Right lung (tissue), 5 donors: Measurements from ENCODE around the gene SNX10. TPM values are rescaled to one million over a fixed set of nuclear protein-coding genes. Genes with fewer than 3 reads are reported as not detected.

ENCODE experiments used
- DNase-seq, 2 donors: peaks; one replicate each; pipeline ENCODE4 v3.0.0-alpha.2; 2013
- polyA plus RNA-seq, 5 donors: library from polyadenylated mRNA; unstranded; fragments of 120-200 nt; gene quantifications; one replicate each; pipeline versions ENCODE4 v1.2.1 to v1.2.3, GENCODE V29; 2013; ENCODE audit warnings: inconsistent platforms in 1 of 5, low replicate concordance in 1 of 5; ENCODE audit not compliant: insufficient read length in 5 of 5, insufficient read depth in 1 of 5

Gene SNX10
- polyA plus RNA-seq, 5 donors = 5.7 to 16.1 (median 8.4) TPM

DNA sequence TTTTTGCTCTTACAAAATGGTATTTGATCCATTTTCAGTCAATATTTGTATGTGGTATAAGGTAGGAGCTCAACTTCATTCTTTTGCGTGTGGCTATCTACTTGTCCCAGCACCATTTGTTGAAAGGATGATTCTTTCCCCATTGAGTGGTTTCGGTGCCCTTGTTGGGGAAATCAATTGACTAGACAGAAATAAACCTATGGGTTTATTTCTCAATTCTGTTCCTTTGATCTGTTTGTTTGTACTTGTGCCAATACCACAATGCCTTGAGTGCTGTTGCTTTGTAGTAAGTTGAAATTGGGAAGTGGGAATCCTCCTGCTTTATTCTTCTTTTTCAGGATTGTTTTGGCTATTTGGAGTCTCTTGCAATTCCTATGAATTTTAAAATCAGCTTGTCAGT, 41.0 kb downstream of the SNX10 start:
- no peak for DNase-seq

DNA sequence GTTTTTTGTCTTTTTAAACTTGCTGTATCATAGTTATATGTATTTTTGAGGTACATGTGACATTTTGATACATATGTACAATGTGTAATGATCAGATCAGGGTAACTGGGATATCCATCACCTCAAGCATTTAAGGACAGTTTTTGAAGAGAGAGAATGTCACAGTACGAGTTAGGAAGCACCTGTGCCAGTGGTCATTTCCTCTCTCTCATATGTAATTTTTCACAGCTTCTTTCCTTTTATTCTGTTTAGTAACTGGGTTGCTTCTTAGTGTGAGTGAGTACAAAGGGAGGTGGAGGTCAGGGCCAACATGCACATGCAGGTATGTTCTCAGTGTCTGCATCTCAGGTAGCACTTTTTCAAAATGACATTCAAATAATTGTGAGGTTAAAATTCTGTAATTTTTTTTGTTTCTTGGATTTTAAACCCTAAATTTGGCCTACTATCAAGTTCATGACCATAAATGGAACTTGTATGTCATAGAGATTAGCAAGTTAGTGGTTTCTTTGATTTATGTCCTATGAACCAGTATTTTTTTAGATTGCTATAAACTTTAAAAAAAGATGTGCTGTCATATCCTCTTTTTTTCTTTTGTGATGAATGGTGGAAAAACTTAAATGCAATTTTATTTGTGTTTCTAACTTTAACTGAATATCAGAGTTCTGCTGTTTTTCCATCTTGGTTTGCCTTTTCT, 42.7 kb downstream of the SNX10 start:
- no peak for DNase-seq

DNA sequence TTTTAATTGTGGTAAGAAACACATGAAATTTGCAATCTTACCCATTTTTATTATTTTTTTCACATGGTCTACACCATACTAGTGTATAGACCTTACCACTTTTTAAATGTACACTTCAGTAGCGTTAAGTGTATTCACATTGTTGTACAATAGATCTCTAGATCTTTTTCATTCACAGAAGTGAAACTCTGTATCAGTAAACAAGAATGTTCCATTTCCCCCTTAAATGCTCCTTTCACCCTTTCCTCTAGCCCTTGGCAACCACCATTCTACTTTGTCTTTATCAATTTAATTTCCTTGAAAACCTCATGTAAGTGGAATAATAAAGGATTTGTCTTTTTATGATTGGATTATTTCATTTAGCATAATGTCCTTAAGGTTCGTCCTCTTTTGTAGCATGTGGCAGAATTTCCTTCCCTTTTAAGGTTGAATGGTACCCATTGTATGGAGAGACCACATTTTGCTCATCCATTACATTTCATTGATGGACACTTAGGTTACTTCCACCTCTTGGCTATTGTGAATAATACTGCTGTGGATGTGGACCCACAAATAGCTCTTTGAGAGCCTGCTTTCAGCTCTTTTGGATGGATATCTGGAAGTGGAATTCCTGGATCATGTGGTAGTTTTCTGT, 45.7 kb downstream of the SNX10 start:
- no peak for DNase-seq

DNA sequence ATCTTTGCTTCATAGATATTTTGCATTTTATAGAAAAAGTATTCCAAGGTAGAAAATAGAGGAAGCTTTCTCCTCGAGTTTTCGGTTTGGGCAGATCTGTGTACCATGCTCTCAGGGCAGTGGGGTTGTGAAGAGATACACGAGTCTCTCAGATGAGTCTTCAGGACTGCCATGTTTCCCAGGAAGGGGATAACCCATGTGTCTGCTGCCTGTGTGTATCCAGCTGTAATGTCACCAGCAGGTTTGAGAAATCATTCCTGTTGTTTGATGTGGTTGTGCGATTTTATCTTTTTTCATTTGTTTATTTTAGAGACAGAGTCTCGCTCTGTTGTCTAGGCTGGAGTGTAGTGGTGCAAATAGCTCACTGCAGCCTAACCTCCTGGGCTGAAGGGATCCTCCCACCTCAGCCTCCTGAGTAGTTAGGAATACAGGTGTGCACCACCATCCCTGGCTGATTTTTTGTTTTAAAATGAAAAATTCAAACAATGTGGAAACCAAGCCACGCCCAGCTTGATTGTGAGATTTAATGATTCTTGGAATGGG, 48.9 kb downstream of the SNX10 start:
- DNase-seq = no peak

DNA sequence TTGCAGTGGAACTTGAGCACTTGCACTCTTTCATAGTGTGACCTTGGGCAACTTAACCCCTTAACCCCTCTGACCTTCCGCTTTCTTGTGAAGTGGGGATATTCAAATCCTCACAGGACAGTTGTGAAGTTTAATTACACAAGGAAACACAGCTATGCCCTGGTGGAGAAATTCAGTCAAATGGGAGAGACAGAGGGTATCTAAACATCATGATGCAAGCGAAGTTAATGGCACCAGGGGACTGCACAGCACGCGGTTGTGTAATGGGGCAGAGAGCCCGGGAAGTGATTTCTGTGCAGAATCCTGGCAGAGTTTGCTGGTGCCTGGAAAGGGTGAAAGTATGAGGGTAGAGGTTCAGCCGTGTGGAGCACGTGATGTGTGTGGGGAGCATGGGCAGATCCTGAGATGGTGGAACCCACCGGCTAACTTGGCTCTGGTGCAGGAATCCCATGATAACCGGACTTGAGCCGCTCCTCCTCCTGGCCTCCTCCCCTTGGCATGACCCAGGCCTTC, 51.7 kb downstream of the SNX10 start:
- no peak for DNase-seq

DNA sequence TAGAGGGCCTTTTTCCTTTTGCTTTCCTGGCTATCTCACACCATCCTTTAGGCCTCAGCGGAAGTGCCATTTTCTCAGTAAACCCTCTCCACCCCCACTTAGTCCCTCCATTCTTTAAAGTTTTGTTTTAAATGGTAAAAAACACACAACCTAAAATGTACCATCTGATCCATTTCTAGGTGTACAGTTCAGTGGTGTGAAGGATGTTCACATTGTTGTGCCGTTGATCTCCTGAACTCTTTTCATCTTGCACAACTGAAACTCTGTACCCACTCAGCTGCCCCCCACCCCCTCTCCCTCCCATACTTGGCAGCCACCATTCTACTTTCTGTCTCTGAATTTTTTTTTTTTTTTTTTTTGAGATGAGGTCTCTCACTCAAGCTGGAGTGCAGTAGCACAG, 52.2 kb downstream of the SNX10 start:
- no peak for DNase-seq

DNA sequence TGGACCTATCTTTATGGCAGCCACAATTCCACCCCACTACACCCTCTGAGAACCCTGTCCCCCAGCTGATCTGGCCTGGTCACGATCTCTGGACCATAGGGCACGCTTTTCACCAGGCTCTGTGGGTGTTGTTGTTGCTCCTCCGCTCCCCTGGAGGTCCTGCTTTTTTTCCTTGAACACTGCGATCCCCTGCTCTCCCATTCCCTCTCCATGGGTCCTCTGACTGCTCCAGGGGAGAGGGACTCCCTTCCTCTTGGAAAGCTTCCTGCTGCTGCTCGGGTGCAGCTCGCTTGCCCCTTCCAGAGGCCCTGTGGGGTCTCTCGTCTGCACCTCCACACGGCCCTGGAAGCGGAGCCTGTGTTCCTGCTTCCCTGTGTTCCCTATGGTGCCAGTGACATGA, 53.5 kb downstream of the SNX10 start:
- no peak for DNase-seq

DNA sequence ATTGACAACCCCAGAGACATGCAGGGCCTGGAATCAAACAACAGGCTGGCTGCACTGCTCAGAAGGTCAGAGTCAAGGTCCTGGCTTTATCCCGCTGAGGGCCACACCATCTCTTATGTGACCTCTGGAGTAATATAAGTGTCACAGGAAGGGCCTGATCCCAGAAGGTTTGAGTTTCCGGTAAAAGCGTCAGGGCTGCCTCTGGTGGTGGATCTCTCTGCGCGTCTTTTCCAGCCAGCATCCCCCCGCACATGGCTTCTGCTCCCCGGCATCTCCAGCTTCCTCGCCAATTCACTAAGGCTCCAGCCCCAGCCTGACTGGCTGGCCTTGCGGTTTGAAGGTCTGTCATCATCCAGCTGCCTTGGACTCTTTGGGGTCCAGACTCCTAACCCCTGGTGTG, 54.2 kb downstream of the SNX10 start:
- DNase-seq = no peak

DNA sequence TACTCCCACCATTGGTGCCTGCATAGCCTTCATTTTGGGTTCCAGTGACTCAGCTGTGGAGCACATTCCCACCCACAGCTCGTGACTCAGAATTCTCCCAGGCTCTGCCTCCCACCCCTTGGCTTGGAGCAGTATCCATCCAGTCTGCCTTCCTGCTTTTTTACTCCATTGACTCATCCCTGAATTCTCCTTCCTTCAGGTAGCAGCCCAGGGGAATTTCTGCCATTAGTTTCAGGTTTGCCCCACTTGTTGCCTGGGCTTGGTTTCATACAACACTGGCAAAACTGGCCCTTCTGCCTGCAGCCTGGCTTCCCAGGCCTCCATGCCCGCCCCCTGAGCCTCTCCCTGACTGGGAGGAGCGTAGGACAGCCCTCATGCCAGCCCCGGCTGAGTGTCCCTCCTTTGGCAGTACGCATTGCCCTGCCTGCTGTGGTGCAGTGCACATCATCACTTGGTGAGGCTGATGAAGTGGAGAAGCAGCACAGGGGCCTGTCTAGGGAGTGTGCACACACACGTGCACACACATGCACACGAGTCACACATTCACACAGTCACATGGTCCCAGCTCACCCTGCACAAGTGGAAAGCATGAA, 55.0 kb downstream of the SNX10 start:
- peak in 1 of 2 donors; percentile 23 for DNase-seq

DNA sequence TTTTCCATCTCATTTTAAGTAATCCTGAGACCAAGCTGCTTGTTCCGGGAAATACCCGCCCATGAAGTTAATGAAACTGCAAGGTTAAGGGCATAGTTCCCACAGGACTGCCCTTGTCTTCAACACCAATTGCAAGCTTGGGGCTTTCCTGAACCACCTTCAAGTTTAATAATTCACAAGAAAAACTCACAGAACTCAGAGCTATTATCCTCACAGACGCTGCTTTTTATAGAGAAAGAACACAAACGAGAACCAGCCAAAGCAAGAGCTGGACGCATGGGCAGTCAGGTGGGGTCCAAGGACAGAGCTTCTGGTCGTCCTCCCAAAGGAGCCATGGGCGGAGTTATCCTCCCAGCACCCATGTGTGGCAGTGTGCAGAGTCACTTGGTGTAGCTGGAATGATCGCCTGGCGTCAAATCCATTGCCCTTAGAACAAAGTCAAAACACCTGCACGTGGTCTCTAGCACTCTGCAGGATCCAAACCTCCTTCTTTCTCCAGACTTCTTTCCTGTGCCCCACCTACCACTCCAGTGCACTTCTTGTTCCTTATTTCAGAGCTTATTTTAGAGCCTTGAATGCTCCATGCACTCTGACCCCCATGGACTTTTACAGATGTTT, 56.7 kb downstream of the SNX10 start:
- no peak for DNase-seq

DNA sequence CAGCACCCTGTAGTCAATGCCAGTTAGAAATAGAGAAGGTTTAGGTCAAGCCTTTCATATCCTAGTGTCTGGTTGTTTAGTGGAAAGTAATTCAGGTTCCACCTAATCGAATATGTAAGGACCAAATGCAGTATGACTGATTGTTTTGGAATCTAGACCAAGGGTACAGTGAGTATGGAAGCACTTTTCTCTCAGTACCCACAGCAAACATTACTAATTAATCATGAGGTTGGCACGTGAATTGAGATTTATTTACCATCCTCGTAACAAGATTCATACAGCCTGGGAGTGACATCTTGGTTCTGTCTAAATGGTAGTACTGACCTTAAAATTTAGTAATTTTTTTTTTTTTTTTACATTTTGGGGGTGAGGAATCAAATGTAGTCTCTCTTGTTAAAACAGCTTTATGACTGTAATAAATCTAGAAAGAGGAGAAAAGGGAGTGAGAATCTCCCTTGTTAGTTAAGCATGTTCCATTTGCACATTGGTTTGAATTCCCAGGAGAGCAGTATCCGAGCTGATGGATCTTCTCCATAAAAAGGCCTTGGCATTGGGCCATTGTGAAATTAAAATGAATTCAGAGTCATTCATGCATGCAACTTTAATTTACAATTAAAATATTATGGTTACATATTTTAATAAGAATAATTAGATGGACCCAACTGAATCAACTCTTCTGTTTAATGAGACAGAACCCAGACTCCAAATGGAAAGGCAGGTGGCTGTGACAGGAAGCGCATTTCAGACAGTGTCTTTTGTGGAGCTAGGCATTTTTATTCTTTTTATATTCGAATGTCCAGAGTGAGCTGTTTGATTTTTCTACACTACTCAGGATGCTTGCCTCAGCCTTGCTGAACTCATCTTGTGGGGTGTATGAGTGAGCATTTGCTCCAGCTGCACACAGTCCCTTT, 57.6 kb downstream of the SNX10 start:
- no peak for DNase-seq

DNA sequence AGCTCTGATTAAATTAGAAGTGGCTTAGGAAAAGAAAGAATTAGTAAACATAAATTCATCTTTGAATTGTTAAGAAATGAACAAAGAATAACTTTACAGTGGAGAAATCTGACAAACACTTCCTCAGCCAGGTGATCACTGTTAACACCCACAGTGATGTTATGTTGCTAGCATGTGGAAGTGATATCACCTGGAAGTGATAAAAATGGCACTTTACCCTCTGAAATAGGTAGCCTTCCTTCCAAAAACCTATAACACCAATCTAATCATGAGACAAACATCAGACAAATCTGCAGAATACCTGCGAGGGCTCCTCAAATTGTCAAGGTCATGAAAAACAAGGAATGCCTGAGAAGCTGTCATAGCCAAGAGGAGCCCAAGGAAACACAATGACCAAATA, 59.5 kb downstream of the SNX10 start:
- DNase-seq = no peak

DNA sequence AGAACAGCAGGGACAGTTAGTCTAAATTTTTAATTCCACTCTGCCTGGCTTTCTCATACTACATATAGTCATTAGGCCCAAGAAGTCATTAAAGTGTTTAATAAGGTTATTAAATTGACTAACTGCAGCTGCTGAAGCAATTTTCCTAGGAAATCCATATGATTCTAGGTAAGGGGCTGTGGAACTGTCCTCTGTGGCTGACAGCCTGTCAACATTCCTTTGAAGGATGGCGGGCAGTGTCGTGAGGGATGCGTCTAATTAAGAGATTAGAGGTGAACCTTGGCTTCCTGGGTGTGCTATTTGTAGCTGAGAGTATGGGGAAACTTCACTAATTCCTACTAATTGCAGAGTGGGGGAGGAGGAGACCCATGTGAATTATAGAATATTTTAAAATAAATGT, 64.6 kb downstream of the SNX10 start:
- DNase-seq = no peak

DNA sequence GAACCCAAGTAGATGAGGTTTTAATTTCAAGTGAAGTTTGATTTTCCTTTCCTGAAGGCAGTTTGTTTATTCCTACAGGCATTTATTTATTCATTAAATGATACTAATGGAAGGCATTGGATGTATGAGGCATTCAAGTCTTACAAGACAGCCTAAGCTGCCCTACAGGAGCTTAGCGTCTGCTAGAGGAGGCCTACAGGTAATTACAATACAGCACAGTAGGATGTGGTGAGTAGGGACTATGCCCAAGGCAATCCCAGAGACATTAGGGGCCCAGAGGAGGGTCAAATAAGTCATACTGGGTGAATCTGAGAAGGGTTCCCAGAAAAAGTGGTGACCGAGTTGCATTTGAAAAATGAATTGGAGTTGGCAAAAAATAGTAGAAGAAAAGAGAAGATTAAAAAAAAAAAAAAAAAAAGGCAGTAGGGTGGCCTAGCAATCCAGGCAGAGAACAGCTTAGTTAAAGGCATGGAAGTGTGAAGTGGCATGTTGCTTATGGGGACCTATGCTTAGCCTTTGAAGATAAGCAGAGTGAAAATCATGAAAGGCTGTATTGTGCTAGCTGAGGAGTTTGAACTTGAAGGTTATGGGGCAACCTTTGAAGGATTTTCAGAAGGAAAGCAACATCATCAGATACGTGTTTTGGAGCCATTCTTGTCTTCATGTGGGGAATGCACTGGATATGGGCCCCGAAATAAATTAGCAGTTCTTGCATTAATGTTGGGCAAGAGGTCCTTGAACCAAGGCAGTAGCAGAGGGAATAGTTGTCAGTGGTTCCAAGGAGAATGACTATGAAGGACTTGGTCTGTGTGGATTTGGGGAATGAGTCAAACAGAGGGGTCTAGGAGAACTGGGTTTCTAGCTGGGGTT, 65.5 kb downstream of the SNX10 start:
- DNase-seq = peak in 1 of 2 donors; percentile 46

DNA sequence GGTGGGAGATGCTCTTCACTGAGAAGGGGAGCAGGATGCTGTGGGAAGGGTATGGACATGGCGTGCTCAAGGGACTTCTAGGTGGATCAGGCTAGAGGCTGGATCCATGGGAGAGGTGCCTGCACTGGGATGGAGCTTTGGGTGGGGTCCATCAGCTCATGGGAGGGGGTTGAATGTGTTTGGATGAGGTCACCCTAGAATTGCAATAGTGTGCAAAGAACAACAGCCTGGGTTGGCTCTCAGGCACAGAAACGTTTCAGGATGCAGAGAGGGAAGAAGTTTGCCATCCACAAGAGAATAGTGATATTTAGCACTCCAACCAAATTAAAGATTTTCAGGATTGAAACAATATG, 66.1 kb downstream of the SNX10 start:
- no peak for DNase-seq

DNA sequence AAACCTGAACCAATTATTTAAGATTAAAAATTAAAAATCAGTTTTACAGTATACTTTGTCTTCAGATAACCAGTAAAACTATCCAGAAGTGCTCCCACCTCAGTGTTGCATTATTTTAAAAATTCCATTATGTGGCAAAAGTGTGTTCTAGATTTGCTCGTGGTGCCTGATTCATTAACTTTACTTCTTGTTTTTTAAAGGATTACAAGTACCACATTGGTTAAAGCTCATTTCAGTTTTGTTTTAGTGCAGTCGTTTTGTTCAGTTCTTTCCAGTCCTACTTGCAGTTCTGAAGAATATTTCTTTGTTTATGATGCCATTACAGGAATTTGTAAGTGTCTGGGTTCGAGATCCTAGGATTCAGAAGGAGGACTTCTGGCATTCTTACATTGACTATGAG, 69.0 kb downstream of the SNX10 start:
- no peak for DNase-seq

DNA sequence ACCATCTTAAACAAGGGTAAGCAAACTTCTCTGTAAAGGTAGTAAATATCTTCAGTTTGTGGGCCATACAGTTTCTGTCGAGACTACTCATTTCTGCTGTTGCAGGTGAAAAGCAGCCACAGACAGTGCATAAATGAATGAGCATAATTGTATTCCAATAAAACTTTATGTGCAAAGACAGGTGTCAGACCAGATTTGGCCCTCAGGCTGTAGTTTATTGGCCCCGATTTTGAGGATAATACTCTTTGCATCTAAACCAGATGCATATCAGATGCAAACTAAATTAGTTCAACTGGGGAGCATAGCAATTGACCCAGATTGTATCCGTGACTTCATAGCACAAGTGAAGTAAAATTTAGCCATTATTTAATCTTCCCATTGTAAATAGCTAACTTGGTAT, 70.0 kb downstream of the SNX10 start:
- DNase-seq = no peak

DNA sequence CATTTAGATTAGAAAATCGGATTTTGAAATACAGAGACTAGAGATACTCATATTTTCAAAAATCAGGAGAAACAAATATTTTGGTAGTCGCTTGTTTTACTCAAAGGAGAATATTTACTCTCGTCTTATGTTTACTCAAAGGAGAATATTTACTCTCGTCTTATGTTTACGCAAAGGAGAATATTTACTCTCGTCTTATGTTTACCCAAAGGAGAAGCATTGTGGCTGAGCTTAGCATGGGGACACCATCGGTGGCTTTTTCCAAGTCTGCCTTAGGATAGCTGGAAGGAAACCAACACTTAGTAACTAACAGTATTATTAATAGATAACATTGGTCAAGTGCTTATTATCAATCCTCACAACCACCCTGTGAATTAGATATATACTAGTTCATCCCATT, 71.8 kb downstream of the SNX10 start:
- no peak for DNase-seq

DNA sequence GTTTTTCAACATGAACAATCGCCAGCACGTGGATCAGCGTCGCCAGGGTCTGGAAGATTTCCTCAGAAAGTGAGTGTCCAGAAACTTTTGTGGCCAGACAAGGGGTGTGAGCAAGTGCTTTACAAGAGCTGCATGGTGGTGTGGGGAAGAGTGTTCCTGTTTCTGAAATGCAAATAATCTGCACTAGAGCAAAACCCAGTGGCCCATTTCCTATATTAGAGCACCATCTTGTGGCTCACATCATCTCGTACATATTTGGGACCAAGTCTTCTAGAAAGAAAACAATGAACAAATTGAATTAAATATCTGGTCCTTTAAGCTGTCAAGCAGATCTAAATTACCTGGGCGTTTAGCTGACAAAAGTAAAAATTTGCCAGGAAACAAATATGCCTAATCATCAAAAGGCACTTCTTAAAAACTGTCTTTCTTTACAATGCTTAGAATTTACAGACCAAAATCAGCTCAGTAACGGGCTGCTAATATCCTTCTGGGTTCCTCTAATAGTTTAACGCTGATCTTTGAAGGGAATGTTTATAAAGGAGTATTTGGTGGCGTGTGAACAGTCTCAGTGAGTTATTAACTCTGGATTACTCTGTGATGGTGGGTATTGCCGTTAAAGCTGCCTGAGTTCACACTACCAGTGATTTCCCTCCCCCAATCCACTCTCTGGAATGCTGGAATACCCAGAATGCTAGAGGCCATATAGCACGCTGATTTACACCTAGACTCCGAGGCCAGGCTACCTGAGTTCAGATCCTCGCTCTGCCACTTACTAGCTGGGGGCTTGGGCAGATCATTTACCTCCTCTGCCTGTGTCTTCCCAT, 73.6 kb downstream of the SNX10 start:
- peak; percentile 70 to 80 for DNase-seq

DNA sequence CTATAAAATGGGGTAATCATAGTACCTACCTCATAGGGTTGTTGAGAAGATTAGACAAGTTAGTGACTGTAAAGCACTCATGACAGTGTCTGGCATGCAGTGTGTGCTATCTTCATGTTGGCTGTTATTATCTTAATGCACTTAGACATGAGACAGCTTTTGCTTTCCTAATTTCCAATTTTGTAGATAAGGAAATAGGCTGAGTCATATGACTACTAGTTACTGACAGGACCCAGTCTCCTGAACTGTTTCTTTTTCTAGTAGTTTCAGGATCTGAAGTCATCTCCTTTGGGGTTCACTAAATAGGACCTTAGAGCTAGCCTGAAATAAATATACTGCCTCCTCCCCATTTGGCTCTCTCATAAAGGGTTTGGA, 74.2 kb downstream of the SNX10 start:
- DNase-seq = no peak
